Pulmonary artery endothelial cell (primary cell): ENCODE results near the gene ZBTB16. TPM values are rescaled to one million over a fixed set of nuclear protein-coding genes. Genes with fewer than 3 reads are reported as not detected.

Experiments used
- DNase-seq: peaks from one replicate; pipeline ENCODE4 v3.0.0-alpha.2; 2011; ENCODE audit warnings: low read depth, low spot score
- total RNA-seq: library from RNA; depleted of rRNA; stranded (reverse); fragments of >200 nt; gene quantifications from 2 replicates; pipeline ENCODE4 v1.2.3, GENCODE V29; 2014

Gene ZBTB16
- total RNA-seq, 1 donor from 2014 or later = 17.3 TPM

GRCh38 chr11:114259551-114259983 lies 200.1 kb downstream of the ZBTB16 start:
- no peak for DNase-seq

- DNase-seq = no peak
Measured at GRCh38 chr11:114260077-114260476, 200.6 kb downstream of the ZBTB16 start.

- DNase-seq = no peak
Measured at GRCh38 chr11:114260483-114260882, 201.0 kb downstream of the ZBTB16 start.

- no peak for DNase-seq
Measured at GRCh38 chr11:114261791-114262190, 202.3 kb downstream of the ZBTB16 start.

- DNase-seq = no peak
Measured at GRCh38 chr11:114262681-114263512, 203.4 kb downstream of the ZBTB16 start.

GRCh38 chr11:114263513-114264170 lies 204.1 kb downstream of the ZBTB16 start:
- no peak for DNase-seq

- DNase-seq = no peak
Measured at GRCh38 chr11:114264381-114264780, 204.9 kb downstream of the ZBTB16 start.

- no peak for DNase-seq
Measured at GRCh38 chr11:114265122-114265878, 205.8 kb downstream of the ZBTB16 start.

GRCh38 chr11:114269498-114269897 lies 210.0 kb downstream of the ZBTB16 start:
- no peak for DNase-seq

GRCh38 chr11:114270531-114271270 lies 211.2 kb downstream of the ZBTB16 start:
- no peak for DNase-seq

GRCh38 chr11:114271316-114271715 lies 211.8 kb downstream of the ZBTB16 start:
- no peak for DNase-seq

- no peak for DNase-seq
Measured at GRCh38 chr11:114272311-114272710, 212.8 kb downstream of the ZBTB16 start.

GRCh38 chr11:114273071-114273470 lies 213.6 kb downstream of the ZBTB16 start:
- no peak for DNase-seq

GRCh38 chr11:114273890-114274635 lies 214.6 kb downstream of the ZBTB16 start:
- DNase-seq = no peak

- no peak for DNase-seq
Measured at GRCh38 chr11:114274637-114275036, 215.1 kb downstream of the ZBTB16 start.

GRCh38 chr11:114275280-114275679 lies 215.8 kb downstream of the ZBTB16 start:
- DNase-seq = no peak

GRCh38 chr11:114276077-114276476 lies 216.6 kb downstream of the ZBTB16 start:
- DNase-seq = no peak

GRCh38 chr11:114277637-114278341 lies 218.3 kb downstream of the ZBTB16 start:
- DNase-seq = no peak

GRCh38 chr11:114278342-114279065 lies 219.0 kb downstream of the ZBTB16 start:
- no peak for DNase-seq
